ENCODE measurements around the gene PTBP3. TPM values are rescaled to one million over a fixed set of nuclear protein-coding genes. Genes with fewer than 3 reads are reported as not detected.

PTBP3 gene
- total RNA-seq, 1 experiment from 2014 or later: 39.9 TPM

DNA sequence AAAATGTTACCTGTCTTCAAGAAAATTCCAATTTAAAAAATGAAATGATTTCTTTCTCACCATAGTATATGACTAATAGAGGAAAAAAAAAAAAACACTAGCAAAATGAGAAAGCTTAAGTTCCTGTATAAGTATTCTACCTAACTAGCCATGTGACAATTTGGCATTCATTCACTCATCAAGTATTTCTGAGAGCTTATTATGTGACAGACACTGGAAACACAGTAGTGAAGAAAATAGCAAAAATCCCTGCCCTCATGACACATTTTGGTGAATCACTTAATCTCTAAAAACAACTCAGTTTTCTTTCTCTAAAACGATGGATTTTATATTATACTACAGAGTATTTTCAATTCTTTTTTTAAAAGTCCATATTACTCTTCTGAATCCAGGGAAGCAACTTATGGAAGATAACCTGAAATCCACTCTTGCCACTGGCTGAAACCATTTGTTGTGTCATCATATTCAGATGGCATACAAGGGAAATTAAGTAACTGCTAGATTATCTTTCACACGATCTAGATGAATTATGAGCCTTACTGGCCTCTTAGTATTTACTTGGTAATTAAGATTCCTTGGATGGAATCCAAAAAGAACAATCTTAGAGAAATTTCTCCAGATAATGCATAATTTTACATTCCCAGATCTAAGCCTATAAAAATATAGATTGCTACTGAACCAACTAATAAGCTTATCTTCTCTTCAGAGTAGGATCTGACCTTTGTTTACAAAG lies 5.5 kb downstream of the PTBP3 start:
- in situ Hi-C loops (cut with HindIII; ENCODE audit: low sequenced_read_pairs): no loop called here
- DNase-seq (ENCODE audit: low spot score): no peak

DNA sequence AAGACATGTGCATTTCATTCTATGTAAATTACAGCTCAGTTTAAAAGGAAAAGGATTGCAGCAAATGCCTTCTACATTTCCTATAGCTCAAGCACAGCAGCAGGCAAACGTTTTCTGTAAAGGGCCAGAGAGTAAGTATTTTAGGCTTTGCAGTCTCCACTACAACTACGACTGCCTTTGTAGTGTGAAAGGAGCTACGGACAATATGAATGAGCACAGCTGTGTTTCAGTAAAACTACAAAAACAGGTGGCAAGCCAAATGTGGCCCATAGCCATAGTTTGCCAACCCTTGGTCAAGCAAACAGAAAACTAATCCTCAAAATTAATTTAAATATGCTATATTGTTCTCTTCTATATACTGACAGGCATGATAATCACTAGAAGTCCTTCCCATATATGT lies 7.2 kb downstream of the PTBP3 start:
- no peak for DNase-seq (ENCODE audit: low spot score)
- in situ Hi-C loops (cut with HindIII; ENCODE audit: low sequenced_read_pairs): no loop called here

DNA sequence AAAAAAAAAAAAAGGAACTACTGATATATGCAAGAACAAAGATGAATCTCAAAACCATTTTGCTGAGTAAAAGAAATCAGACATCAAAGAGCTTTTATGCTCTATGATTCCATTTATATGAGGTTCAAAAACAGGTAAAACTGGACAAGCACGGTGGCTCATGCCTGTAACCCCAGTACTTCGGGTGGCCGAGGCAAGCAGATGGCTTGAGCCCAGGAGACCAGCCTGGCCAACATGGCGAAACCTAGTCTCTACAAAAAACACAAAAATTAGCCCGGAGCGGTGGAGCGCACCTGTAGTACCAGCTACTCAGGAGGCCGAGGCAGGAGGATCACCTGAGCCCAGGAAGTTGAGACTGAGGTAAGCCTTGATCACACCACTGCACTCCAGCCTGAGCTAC lies 7.8 kb downstream of the PTBP3 start:
- DNase-seq (ENCODE audit: low spot score): no peak
- in situ Hi-C loops (cut with HindIII; ENCODE audit: low sequenced_read_pairs): no loop called here

DNA sequence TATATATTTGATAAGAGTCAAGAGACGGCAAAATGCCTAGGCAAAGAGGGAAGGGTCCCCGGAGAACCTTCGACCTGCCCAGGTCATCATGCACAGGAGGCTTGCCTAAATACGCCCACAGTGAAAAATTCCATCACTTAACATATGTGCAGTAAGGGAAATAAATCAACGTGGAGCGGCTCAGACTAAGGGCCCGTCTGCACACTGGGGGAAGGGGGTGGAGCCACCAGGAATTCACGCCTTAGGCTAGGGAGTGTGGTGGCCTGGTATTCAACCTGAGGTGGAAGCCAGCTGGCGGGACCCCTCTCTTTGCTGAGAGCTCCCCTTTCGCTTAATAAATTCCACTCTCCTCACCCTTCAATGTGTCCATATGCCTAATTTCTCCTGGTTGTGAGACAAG lies 8.3 kb downstream of the PTBP3 start:
- in situ Hi-C loops (cut with HindIII; ENCODE audit: low sequenced_read_pairs): no loop called here
- no peak for DNase-seq (ENCODE audit: low spot score)

DNA sequence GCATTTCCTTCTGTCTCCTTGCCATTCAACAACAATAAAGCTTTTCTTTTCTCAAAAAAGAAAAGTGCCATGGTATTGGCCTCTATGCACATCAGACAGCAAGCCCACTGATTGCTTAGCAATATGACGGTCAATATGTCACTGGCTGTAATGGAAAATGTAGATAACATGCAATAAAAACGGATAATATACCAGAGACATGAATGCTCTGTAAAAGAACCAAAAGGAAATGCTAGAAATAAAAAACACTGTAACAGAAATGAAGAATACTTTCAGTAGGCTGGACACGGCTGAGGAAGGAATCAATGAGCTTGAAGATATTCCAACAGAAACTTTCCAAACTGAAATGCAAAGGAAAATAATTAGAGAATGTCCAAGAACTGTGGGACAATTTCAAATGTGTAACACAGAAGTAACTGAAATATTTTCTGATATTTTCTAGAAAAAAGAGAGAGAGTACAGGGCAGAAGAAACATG lies 10.0 kb downstream of the PTBP3 start:
- in situ Hi-C loops (cut with HindIII; ENCODE audit: low sequenced_read_pairs): no loop called here
- DNase-seq (ENCODE audit: low spot score): no peak

DNA sequence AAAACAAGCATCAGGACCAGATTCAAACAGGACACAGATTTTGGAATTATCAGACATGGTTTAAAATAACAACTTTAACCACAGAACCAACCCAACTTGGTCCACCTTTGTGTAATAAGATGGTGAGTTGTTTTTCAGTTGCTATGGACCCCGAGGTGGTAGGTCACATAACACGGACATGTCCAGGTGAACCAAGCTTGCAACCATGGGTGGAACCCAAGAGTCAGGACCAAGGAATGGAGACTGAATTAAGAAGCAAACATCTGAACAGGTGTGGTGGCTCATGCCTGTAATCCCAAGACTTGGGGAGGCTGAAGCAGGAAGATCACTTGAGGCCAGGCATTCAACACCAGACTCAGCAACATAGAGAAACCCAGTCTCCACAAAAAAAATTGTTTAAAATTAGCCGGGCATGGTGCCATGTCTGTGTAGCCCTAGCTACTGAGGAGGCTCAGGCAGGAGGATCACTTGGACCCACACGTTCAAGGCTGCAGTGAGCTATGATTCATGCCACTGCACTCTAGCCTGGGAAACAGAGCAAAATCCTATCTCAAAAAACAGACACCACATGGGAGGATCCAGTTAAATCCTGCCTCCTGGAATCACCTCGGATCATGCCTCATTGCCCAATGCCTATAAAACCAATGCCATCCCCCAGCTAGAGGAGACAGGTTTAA lies 10.6 kb downstream of the PTBP3 start:
- DNase-seq (ENCODE audit: low spot score): no peak
- in situ Hi-C loops (cut with HindIII; ENCODE audit: low sequenced_read_pairs): no loop called here

DNA sequence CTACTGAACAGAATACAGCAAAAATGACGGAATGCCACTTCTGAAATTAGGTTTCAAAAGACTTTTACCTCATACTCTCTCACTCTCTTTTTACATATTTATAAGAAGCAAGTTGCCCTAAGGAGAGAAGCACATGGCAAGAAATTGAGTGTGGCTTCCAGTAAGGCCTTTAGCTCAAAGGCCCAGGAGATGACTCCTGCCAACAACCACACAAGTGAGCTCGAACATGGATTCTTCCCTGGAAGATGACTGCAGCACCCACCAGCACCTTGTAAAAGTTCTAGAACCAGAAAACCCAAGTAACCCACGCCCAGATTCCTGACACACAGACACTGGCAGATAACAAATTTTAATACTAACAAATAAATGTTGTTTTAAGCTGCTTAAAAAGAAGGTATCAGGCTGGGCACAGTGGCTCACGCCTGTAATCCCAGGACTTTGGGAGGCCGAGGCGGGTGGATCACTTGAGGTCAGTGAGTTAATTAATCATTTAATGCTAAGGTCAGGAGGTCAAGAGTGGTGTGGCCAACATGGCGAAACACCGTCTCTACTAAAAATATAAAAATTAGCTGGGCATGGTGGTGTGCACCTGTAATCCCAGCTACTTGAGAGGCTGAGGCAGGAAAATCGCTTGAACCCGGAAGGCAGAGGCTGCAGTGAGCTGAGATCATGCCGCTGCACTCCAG lies 17.0 kb downstream of the PTBP3 start:
- in situ Hi-C loops (cut with HindIII; ENCODE audit: low sequenced_read_pairs): no loop called here
- DNase-seq (ENCODE audit: low spot score): no peak

DNA sequence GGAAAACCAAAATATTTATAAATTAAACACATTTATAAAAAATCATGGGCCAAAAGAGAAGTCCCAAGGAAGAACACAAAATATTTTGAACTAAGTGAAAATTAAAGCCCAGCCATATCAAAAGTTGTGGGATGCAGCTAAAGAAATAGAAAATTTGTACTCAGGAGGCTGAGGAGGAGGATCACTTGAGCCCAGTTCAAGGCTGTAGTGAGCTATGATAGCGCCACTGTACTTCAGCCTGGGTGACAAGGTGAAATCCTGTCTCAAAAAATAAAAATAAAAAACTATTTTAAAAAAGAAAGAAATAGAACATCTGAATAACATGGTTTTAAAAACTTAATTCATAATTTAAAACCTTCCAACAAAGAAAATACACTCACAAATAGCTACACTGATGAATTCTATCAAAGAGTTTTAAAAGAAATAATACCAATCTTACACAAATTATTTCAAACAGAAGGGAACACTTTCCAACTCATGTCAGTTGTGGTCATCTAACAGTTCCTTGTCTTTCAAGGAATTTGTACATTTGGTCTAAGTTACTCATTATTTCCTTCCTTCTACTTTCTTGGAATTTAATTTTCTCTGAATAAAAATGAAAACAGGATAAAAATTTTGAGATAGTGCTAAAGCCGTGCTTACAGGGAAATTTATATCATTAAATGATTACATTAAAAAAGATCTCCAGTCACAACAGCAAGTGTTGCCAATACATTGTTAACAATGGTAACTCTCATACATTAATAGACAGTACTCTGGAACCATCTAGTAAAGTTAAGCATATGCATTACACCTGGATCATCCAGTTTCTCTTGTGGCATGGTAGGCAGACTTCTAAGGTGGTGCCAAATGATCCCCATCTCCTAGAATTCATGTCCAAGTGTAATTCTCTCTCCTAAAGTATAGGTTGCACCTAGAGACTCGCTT lies 17.8 kb downstream of the PTBP3 start:
- DNase-seq (ENCODE audit: low spot score): no peak
- in situ Hi-C loops (cut with HindIII; ENCODE audit: low sequenced_read_pairs): no loop called here

DNA sequence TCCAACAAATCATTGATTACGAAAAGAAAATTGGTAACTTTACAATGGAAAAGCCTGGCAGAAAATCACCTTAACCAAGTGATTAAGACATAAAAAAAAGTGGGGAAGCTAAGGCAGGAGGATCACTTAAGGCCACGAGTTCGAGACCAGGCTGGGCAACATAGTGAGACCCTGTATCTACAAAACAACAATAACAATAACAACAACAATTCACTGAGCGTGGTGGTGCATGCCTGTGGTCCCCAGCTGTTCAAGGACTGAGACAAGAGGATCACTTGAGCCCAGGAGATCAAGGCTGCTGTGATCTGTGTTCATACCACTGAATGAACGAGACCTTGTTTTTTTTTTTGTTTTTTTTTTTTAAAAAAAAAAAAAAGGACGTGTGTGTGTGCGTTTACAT lies 21.3 kb downstream of the PTBP3 start:
- in situ Hi-C loops (cut with HindIII; ENCODE audit: low sequenced_read_pairs): no loop called here
- no peak for DNase-seq (ENCODE audit: low spot score)

DNA sequence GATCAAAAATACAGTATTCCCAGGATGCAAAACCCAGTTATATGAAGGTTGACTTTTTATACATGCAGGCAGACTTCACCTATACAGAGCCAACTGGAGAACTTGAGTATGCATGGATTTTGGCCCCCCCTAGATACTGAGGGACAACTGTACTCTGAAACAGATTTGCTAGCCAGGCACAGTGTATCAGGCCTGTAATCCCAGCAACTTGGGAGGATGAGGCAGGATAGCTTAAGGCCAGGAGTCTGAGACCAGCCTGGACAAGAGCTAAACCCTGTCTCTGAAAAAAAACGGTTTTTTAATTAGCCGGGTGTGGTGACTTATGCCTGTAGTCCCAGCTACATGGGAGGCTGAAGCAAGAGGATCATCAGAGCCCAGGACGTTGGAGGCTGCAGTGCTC lies 21.9 kb downstream of the PTBP3 start:
- in situ Hi-C loops (cut with HindIII; ENCODE audit: low sequenced_read_pairs): no loop called here

DNA sequence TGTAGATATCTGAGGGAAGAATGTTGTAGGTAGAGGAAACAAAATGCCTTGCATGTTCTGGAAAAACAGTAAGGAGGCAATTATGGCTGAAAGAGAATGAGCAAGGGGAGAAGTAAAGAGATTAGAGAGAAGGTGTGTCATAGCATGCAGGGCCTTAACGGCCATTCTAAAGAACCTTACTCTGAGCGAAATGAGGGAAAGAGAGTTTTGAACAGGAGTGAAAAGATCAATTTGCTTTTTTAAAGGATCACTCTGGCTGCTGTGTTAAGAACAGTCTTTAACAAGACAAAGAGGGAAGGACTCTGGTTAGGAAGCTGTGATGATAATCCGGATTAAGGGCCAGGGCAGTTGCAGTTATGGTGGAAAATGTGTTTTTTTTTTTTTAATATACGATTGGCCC lies 22.6 kb downstream of the PTBP3 start:
- no peak for DNase-seq (ENCODE audit: low spot score)
- in situ Hi-C loops (cut with HindIII; ENCODE audit: low sequenced_read_pairs): no loop called here

More for the DNA sequence above, 21.9 kb downstream of the PTBP3 start:
- DNase-seq (ENCODE audit: low spot score): no peak

DNA sequence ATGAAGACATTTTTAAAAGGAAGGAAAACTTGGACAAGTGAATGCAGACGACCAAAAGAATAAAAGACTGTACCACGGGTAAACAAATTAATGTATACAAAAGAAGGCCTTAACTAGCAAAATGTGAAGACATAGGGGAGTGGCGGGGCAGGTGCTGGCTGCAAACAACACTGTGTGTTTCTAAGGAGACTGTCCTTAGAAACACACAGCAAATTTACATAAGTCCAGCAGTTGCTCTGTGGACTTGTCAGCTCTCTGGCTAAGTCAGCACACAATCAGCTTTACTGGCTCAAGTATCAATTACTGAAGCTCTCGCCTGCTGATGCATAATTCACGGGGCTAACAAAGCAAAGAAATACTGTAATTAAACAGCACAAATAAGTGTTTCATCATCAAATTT lies 24.8 kb downstream of the PTBP3 start:
- no peak for DNase-seq (ENCODE audit: low spot score)
- in situ Hi-C loops (cut with HindIII; ENCODE audit: low sequenced_read_pairs): no loop called here

DNA sequence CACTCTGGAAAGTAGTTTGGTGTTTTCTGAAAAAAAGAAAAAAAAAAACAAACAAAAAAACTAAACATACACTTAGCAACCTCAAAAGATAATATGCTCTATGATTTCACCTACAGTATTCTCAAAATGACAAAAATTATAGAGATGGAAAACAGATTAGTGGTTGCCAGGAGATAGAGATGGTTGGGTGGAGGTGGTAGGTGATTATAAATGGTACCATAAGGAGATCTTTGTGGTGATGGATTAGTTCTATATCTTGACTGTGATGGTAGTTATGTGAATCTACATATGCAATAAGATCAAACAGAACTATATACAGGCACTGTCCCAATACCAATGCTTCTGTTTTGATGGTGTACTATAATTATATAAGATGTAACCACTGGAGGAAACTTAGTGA lies 32.0 kb downstream of the PTBP3 start:
- in situ Hi-C loops (cut with HindIII; ENCODE audit: low sequenced_read_pairs): no loop called here
- no peak for DNase-seq (ENCODE audit: low spot score)

DNA sequence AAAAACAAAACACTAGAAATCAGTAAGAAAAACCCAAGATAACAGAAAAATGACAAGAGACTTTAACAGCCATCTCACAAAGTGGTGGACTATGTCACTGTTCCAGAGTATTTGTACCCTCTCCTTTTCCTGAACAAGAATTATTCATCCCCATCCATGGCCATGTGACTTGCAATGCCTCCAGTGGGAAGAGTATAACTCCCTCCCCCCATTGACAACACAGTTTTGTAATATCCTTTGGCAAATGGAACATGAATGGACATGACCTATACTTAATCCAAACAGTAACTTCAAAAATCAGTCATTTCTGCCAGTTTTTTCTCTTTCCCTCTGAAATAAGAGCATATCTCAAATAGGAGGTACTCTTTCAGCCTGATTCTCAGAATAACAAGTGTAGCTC lies 33.9 kb downstream of the PTBP3 start:
- in situ Hi-C loops (cut with HindIII; ENCODE audit: low sequenced_read_pairs): no loop called here
- DNase-seq (ENCODE audit: low spot score): no peak

DNA sequence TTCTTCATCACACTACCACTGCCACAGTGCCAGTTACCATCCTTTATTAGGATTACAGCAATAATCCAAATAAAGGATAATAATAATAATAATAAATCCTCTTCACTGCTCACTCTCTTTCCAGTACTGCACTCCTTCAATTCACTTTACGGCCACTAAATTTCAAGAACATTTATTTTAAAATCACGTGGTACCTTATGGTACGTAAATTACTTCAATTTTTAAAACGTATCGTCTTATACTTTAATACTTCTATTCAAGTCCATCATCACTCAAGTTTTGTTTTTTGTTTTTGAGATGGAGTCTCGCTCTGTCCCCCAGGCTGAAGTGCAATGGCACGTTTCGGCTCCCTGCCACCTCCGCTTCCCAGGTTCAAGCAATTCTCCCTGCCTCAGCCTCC lies 36.5 kb downstream of the PTBP3 start:
- DNase-seq (ENCODE audit: low spot score): no peak
- in situ Hi-C loops (cut with HindIII; ENCODE audit: low sequenced_read_pairs): no loop called here

DNA sequence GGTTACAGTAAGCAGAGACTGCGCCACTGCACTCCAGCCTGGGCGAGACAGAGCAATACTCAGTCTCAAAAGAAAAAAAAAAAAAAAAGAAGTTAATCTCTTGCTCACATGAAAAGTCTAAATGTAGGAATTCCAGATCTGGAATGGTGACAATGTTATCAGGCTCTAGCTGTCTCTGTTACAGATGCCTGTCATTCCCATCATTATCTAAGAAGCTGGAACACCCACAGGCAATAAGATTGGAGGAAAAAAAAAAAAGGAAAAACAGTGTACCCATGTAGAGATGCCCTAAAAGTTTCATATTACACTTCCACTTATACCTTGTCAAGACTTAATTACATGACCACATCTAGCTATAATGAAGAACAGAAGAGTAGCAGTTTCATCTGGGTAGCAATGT lies 38.2 kb downstream of the PTBP3 start:
- no peak for DNase-seq (ENCODE audit: low spot score)
- in situ Hi-C loops (cut with HindIII; ENCODE audit: low sequenced_read_pairs): no loop called here

DNA sequence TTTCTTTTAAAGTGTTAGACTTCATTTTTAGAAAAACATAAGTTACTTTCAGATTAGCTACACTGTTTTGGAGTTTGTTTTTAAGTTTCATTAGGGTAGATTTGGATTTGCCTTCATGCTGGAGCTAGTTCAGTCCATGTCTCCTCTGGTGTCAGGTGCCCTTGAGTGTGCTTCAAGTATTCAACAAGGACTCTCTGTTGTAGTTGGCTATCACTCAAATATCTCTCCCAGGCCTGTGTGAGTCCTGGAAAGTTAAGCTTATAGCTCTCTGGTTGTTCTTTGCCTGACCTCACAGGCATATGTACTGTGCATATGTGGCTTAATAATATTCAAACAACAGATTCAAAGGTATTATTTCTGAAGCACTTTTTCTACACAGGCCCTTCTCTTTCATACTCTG lies 45.4 kb downstream of the PTBP3 start:
- in situ Hi-C loops (cut with HindIII; ENCODE audit: low sequenced_read_pairs): no loop called here
- no peak for DNase-seq (ENCODE audit: low spot score)

DNA sequence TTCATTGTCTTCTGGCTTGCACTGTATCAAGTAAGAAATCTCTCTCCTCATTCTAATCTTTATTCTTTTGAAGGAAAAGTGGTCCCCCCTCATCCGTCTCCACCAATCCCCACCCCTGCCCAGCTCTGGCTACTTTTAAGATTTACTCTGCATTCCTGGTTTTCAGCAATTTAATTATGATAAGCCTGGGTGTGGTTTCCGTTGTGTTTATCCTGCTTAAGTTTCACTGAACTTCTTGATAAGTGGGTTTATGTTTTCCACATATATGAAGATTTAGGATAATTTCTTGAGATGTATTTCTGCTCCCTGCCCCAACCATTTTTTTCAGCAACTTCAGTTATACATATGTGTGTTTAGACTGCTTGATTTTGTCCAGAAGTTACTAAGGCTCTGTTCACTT lies 46.5 kb downstream of the PTBP3 start:
- in situ Hi-C loops (cut with HindIII; ENCODE audit: low sequenced_read_pairs): no loop called here
- DNase-seq (ENCODE audit: low spot score): no peak

DNA sequence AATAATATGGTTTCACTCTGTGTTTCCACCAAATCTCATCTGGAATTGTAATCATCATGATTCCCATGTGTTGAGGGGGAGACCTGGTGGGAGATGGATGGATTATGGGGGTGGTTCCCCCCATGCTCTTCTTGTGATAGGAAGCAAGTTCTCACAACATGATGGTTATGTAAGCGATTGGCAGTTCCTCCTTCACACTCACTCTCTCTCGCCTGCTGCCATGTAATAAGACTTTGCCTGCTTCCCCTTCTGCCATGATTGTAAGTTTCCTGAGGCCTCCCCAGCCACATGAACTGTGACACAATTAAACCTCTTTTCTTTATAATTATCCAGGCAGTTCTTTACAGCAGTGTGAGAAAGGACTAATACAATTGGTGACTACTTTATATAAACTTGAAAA lies 48.4 kb downstream of the PTBP3 start:
- DNase-seq (ENCODE audit: low spot score): no peak
- in situ Hi-C loops (cut with HindIII; ENCODE audit: low sequenced_read_pairs): no loop called here

Data from G401 (cell line).